GM21390 (cell line): Measurements from ENCODE around the gene STAT4.

Experiments used
- ATAC-seq: cut with Tn5 transposase; IDR thresholded peaks from one replicate; pipeline ENCODE4 v1.9.1; 2021; ENCODE audit not compliant: unreplicated experiment

STAT4 gene

DNA sequence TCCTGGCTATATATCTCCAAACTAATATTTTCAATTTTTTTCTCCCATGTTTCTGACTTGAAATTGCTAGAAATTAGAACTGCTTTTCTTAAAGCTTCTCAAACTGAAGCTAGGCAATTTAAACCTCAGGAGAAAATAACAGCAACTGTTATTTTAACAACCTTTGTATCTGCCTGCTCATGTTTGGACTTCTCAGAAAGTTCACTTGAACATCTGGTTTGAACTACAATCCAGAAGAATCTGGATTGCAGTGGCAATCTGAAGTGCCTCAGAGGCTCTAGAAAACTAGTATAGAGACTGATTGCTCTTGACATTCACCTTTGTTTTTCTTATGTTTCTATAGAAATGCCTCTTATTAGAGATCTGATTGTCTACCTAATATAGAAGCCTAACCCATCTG is 64.1 kb downstream of the STAT4 start:
- no peak for ATAC-seq

DNA sequence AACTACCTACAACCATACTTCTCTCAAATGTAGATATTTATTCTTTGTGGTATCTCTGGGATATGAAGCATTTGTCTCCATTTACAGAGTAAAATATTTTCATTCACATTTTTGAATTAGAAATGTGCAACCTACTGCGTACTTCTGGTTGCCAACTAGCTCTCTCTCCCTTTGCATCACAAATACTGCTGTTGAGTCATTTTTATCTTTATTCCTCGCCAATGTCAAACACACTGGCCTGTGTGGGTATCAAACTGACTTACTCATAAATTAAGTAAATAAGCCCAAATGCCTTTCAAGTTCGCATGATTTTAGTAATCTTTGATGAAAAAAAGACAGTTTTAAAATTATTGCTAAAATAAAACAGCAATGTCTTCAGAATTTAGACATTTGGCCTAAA is 67.3 kb downstream of the STAT4 start:
- no peak for ATAC-seq

DNA sequence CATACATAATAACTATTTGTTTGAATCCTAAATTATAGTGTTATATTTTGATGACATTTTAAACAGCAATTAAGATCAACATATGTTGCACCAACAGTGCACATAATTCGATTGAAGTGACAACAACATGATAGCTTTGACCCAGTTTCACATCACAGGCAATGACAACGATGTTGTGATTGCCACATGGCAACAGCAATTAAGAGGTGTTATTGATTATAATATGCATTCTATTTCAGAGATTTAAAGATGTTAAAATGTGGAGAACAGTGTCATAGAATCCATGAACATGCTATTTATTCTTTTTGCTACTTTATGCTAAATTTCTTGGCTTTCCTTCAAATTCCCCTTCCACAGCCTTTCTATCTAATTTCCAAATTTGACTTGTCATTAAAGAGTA is 68.5 kb downstream of the STAT4 start:
- no peak for ATAC-seq

DNA sequence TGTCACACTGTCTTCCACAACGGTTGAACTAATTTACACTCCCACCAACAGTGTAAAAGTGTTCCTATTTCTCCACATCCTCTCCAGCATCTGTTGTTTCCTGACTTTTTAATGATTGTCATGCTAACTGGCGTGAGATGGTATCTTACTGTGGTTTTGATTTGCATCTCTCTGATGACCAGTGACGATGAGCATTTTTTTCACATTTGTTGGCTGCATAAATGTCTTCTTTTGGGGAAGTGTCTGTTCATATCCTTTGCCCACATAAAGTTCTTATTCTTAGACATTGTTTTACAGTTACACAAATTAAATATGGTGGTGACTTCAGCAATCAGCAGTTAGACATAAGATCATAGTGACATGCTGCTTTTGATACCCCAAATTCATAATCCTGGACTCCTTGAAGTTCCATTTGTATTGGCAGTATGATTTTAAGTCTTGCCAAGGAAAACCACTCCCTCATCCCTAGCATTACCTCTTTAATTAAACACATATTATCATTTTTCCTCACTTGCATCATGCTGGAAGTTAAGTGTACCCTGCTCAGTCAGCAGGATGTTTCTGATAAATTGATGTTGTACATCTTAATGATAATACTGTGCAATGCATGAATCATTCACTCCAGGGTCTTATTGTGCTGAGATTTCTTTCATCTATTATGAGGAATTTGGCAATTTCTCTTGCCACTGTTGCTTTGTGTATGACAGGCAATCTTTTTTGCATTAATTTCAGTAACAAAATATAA is 69.2 kb downstream of the STAT4 start:
- ATAC-seq = no peak

DNA sequence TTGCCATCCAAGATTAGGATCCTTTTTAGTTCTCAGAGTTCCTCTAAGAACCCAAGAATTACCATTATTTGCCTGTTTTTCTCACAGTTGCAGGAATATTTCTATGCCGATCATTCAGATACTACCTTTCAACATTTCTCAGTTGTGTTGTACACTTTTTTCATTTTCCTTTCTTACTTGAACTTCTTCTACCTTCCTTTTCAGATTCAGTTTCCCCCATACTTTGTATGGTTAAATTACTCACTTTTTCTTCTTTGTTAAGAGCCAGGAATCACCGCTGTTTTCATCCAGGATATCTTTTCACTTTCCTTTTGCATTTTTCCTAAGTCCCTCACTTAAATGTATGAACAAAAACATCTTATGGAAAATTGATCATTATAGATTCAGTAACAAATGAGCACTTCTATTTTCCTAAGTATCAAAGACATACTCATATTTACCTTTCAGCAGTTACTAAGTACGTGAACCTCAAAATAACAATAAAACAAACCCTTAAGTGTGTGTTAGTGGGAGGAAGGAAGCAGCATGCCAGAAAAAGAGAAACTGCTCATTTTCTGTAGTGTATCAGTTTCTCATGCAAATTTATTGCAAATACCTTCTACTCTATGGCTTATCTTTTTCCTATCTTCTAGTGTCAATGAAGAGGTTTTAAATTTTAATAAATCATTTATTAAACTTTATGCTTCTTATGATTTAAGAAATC is 72.5 kb downstream of the STAT4 start:
- no peak for ATAC-seq

DNA sequence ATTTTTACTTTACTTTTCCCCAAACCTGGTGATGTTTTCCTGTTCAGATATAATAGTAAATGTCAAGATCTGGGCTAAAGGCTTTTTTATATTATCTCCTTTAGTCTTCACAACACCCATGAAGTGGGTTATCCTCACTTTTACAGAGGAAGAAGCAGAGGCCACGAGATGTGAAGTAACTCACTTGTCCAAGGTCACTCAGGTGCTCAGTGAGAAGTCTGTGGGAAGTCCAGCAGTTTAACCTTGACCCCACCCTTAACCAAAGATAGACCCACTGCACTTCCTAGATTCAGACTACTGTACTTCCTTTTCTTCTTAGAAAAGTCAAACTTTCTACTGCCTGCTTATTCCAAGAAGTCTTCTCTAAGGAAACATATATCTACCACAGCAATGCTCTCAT is 80.5 kb downstream of the STAT4 start:
- no peak for ATAC-seq

DNA sequence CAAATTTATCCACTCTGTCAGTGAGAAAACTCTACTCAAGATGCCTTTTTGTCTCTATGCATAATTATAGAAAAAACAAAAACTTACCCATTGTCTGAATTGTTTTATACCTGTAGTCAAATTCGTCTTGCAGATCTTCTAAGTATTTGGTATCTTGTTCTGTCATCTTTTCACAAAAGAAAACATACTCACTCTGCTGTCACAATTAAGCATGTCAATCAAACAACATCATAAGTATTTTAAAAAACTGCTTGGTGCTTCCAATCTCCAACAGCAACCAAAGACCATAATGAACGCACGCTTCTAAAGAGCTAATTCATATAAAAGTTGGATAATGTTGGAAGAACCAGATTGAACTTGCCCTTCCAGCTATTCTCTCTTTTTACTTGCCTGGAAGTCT is 81.2 kb downstream of the STAT4 start:
- no peak for ATAC-seq

DNA sequence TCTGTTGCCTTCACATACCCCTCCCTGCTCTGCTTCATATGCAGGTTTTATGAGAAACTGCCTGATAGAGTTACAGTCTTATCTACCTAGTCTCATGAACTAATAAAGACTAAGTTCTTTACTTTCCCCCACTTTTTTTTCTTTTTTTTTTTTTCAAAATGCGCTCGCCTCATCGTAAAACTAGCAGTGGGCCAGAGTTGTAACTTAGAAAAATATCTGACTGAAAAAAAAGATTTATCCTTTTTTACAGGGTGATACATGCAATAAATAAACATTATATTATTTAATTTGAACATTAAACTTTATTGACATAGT is 83.9 kb downstream of the STAT4 start:
- no peak for ATAC-seq

DNA sequence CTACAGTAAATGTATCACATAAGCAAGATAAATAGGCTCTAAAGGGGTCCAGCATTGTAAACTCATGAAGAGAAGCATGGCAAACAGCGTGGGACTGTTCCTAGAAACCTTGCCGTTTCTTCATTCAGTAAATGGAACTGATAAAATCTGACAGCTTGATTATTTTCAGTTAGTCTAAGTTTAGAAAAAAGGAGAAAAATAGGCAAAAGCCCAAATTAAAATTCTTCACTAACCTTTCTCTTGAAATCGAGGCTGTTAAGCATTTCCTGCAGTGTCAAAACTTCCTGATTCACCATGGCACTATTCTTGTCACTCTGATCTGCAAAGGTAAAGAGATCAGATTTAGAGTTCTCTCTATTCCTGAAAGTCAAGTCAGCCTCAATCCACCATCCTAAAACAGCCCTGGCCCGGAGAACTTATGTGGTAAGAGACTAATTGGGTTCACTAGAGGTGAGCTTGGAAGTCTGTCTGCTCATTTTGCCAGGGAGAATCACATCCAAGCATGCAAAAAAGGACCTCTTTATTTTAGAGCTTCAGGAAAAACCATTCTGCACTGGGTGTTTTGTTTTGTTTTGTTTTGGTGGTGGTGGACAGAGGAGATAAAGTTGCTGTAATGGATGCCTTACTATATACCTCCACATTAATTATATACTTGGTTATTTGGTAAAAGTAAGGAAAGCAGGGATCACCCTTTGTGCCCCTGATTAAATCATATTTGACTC is 84.4 kb downstream of the STAT4 start:
- no peak for ATAC-seq

DNA sequence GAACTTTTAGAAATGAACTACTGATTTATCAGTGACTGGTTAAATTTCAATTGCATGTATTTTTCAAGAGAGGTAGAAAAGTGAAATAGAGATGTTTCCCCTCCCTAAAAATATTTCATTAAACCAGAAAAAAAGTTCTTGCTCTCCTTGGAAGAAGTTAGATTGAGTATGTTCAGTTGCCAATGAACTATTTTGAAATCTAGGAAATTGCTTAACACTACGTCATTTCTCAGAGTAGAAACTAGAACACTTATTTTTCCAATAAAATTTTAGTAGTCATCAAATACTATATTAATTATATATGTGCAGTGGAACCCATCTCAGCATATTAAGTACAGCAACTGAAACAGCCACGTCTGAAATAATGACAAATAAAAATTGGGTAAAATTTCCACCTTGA is 85.0 kb downstream of the STAT4 start:
- ATAC-seq = no peak

DNA sequence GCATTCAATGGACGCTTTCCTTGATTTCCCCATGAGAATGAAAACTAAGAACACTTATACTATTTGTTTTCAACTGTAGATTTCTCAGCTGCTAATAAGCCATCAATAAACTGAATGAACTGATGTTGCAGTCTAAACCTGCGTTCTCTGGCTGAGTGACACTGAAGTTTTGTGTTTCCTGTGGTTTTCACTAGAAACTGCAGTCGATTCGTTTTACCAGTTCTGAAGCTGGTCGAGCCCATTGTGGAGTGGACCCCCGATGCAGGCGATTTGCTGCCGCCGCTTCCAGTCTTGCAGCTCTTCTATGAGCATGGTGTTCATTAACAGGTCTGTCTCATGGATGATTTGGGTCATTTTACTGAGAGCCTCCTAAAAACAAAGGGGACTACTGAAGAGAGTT is 86.2 kb downstream of the STAT4 start:
- no peak for ATAC-seq

DNA sequence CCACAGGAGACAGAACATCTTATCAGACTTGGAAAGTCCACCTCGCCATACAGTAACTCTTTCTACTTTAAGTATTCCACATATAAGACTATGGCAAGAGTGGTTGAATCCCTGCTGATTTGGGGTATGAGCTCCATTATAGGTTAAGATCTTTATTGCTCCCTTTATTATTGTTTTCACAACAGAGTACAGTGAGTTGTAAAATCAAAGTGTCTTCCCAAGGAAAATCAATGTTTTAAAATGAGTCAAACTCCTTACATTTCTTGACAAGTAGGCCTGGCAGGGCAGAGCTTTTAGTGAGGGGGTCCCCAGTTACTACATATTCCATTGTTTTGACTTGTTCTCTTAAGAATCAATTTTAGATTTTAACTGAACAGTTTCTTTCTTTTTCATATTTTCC is 87.2 kb downstream of the STAT4 start:
- no peak for ATAC-seq

DNA sequence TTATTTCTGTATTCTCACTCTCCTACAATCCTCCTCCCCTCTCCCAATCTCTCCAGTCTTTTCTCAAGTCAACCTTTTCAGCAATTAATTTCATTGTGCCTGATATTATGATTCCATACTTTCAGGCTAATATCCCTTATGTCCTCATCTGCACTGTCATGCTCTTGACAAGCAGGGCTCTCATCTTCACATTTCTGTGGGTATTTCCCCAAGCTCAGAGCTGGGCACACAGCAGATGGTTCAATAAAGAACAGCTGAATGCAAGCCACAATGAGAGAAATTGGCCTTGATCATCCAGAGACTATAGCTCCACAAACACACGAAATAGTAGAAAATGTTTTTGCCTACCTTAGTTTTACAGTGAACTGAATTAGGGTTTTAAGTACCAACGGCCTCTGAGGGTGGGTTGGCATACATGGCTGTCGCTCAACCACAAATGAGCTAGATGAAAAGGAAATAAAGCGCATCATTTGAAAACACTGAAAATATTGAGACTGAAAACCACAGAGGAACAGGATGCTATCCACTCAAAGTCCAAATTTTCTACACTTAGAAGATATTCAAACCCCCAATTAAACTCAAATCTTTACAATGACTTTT is 89.3 kb downstream of the STAT4 start:
- ATAC-seq = no peak

DNA sequence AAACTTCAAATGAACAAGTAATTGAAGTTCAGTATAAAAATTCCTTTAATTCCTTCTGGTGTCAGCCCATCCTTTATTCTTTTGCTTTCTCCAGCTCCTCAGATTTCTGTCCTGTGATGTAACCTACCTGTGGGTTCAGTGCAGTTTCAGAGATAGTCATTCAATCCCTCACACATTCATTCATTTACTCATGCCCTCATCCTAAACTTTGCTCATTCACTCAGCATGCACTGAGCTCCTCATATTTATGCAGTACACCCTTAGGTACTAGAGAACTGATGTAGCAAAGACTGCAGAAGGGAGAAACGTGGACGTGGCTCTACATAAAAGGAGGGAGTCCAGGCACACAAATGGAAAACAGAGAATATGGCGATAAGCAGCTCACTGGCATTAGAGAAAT is 91.5 kb downstream of the STAT4 start:
- ATAC-seq = no peak

DNA sequence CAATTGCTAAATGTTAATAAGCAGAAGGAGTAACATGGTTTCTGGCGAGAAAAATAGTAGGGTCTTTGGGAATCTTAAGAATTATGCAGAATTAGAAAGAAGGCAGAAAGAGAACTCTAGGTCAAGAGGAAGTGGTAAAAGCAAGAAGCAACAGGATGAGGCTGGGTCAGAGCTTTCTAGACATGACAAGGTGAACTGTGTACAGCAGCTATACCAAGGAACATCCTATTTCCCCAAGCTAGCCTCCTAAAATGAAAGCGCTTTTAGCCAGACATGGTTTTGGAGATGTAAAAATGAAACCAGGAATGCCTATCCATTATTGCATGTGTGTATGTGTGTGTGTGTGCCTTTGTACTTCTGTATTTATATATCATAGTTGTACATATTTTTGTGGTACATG is 94.6 kb downstream of the STAT4 start:
- ATAC-seq = no peak

DNA sequence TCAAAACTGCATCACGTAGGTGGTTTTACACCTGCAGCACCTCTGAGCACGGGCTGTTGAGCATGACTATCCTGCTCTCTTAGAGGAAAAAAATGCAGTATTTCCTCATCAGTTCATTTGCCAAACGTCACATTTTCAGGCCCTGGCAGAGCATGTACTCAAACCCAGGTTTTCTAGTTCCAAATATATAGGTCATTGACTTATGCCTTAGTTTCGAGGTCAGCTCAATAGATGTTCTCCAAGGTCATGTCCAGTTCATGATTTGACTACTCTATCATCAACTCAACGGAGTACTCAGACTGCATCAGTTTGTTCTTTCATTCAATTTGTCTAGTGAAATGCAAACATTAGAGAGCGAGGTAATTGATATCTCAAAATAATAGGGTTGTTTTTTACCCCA is 97.5 kb downstream of the STAT4 start:
- ATAC-seq = no peak

DNA sequence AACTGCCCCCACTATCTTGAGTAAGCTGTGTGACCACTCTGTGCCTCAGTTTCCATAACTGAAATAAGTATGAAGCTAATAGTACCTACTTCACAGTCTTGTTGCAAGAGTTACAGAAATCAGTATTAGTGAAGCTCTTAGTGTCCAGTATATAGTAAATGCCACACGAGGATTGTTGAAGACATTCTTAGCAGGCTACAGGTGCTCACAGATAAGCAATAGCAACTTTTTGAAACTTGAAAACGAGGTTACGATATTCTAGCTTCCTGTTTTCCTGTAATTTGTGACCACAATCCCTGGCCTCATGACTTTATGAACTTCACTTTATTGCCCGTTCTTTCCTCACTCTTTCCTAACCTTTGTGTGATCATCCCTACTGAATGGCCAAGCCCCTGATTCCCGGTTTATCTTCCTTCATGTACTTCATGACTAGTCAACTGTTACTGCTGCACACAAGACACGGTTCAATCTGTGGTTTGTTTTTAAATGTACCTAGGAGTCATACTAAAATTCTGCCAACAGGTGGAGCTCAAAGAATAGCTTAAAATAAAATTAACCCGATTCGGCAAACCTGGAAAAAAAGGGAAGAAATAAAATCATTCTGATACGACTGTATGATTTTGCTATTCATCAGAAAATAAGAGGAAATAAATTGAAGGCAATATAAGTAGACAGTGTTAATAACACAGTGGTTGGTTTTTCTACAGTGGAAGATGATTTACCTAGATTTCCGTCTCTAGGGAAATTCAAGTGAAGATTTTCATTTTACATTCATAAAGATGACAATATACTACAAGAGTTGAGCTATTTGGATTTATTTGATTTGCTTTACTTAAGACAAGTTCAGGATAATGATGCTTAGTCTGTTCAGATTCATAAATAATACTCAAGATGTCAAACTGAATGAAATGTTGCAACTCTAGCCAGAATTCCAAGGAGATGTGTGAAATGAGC is 98.7 kb downstream of the STAT4 start:
- ATAC-seq = peak; percentile 66

DNA sequence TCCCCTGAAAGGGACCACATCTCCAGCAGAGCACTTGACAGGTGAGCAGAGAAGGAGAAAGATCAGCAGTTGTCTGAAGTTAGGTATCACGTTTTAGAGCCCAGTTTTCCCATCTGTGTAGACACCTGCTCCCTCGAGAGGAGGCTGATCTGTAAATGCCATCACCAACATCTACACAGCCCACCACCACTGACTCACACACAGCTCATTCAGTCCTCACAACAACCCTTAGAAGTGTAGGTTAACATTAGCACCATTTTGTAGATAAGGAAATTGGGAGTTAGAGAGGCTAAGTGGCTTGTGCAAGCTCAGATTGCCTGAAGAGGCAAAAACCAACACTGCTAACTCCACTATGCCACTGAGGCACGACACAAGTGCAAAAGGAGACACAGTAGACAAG is 99.6 kb downstream of the STAT4 start:
- no peak for ATAC-seq

DNA sequence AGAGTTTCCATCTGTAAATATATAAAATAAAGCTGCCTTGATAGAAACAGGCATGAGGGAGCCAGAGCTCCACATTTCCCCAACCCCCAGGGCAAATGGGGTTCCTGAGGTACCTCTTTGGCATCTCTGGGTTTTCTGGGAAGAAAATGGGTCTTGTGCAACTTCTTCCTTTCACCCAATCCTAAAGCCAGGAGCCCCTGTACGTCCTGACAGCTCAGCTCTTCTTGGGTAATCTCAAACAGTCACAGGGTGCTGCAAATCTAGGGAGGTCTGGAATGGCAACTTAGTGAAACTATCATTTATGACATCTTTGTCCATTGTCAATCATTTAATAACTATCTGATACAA is 100.2 kb downstream of the STAT4 start:
- ATAC-seq = no peak

DNA sequence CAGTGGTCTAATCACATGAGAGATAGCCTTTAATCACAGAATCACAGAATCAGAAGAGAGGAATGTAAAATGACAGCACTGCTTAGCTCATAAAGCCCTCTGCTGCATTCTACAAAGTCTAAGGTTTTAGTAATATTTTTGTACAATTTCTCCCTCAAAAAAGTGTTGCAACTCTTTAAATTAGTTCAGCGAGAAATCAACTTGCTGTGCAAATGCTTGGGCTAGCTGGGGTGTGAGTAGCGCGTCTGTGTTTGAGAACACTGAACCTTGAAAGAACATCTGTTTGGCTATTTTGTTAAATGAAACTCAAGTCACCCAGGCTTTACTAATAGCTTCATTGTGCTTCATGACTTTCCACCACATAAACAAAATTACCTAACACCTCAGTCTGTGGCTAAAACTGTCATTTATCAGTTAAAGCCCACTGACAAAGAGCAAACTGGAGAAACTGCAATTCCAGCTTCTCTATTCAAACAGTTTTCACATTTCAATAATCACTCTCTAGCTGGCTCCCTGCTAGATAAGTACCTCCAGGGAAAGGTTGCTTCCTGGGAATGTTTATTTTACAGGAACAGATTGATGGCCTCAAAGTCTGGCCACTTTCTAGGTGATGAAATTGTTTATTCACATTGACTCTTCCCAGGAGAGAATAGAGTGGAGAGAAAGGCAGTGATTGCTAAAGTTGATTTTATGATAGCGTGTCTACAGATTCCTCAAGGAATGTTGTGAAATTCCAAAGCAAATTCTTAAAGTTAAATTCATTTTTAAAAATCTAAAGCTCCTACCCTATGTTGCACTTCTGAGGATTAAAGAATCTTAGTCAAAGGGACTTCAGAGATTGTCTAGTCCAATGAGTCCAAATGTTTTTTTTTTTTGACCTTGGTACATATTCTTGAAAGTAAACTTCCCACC is 100.8 kb downstream of the STAT4 start:
- ATAC-seq = peak; percentile 69
